Effector memory CD8-positive, alpha-beta T cell (primary cell): Measurements from ENCODE around the gene CCNJ.

Experiments
- ATAC-seq: fragments of 150-1000 bp; cut with Tn5 transposase; replicated peaks from 2 replicates; pipeline ENCODE4 v1.10.0; 2021; ENCODE audit warnings: mild to moderate bottlenecking, moderate library complexity
- DNase-seq, 3 experiments: peaks; one replicate each; pipeline ENCODE4 v3.0.0; 2021
- H3K27ac Mint-ChIP-seq, 2 donors: one replicate each; pipeline ENCODE4 v1.8.0; 2022; ENCODE audit warnings: mild to moderate bottlenecking in 2 of 2, mixed read lengths in 2 of 2, moderate library complexity in 2 of 2
- H3K27me3 Mint-ChIP-seq, 2 donors: one replicate each; pipeline ENCODE4 v1.8.0; 2022; ENCODE audit warnings: mixed read lengths in 2 of 2
- H3K36me3 Mint-ChIP-seq: one replicate; pipeline ENCODE4 v1.8.0; 2022; ENCODE audit warnings: mild to moderate bottlenecking, moderate library complexity, mixed read lengths; ENCODE audit not compliant: insufficient read depth
- H3K4me1 Mint-ChIP-seq, 2 donors: one replicate each; pipeline ENCODE4 v1.8.0; 2022; ENCODE audit warnings: low read depth in 2 of 2, mixed read lengths in 2 of 2
- H3K4me3 Mint-ChIP-seq, 2 donors: one replicate each; pipeline ENCODE4 v1.8.0; 2022; ENCODE audit warnings: mild to moderate bottlenecking in 2 of 2, mixed read lengths in 2 of 2, moderate library complexity in 2 of 2
- H3K9me3 Mint-ChIP-seq, 2 donors: one replicate each; pipeline ENCODE4 v1.8.0; 2022; ENCODE audit warnings: mixed read lengths in 2 of 2

The CCNJ gene

GRCh38 chr10:96082153-96082552 is 38.8 kb downstream of the CCNJ start:
- H3K4me3 Mint-ChIP-seq: no peak overlapping the region
- H3K27ac Mint-ChIP-seq: no peak overlapping the region
- no peaks in the 10 kb centered on the region for H3K4me1 Mint-ChIP-seq
- no peaks in the 10 kb centered on the region for H3K36me3 Mint-ChIP-seq
- H3K9me3 Mint-ChIP-seq: no peaks in the 10 kb centered on the region
- H3K27me3 Mint-ChIP-seq: no peaks in the 10 kb centered on the region
- DNase-seq (no peak), ATAC-seq (no peak)

DNA sequence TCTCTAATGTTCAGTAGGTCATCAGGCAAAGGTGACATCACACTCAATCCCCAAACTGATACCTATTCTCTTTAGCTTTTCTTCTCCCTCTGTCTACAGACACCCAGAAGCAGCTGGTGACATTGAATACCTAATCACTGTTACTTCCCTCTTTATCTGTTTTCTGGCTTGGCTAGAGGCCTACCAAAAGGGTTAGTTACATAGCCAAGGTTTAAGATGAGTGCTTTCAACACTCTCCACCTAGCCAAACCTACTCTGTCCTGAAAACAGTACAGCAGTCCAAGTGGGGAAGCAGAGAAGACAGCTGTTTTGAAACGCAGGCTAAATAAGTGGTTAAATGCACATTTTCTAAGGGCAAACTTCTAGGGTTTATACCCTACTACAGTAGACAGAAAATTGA is 39.4 kb downstream of the CCNJ start:
- no peak for ATAC-seq
- DNase-seq: no peak
- H3K4me1 Mint-ChIP-seq: no peaks in the 10 kb centered on the region
- no peak overlapping the region for H3K27ac Mint-ChIP-seq
- H3K36me3 Mint-ChIP-seq: no peaks in the 10 kb centered on the region
- H3K4me3 Mint-ChIP-seq: no peak overlapping the region
- no peaks in the 10 kb centered on the region for H3K9me3 Mint-ChIP-seq
- no peaks in the 10 kb centered on the region for H3K27me3 Mint-ChIP-seq

DNA sequence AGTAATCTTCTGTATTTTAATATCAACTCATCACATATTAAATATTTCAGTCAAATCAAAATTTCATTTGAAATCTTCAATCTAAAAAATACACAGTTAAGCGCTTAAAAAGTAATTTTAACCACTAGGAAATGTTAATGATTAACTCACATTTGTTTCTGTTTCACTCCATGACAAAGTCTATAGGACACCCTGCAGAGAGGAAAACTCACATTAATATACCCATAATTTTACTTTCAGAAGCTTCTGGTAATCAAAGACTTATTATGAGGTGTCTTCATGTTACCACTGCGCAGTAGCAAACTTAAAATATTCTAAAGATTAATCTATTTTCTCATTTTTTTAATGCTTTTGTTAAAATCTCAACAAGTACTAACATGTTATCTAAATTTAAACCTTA is 45.7 kb downstream of the CCNJ start:
- ATAC-seq (no peak), DNase-seq (no peak)
- H3K27me3 Mint-ChIP-seq: peaks cover 24 to 26% of the 10 kb centered on the region in 2 donors
- peak overlapping the region; percentile 90 for H3K4me3 Mint-ChIP-seq
- peaks cover 23% of the 10 kb centered on the region for H3K36me3 Mint-ChIP-seq
- H3K4me1 Mint-ChIP-seq: peaks cover 8 to 9% of the 10 kb centered on the region in 2 donors
- H3K9me3 Mint-ChIP-seq: peaks cover 2 to 8% of the 10 kb centered on the region in 2 donors
- H3K27ac Mint-ChIP-seq: peak overlapping the region; percentile 99

DNA sequence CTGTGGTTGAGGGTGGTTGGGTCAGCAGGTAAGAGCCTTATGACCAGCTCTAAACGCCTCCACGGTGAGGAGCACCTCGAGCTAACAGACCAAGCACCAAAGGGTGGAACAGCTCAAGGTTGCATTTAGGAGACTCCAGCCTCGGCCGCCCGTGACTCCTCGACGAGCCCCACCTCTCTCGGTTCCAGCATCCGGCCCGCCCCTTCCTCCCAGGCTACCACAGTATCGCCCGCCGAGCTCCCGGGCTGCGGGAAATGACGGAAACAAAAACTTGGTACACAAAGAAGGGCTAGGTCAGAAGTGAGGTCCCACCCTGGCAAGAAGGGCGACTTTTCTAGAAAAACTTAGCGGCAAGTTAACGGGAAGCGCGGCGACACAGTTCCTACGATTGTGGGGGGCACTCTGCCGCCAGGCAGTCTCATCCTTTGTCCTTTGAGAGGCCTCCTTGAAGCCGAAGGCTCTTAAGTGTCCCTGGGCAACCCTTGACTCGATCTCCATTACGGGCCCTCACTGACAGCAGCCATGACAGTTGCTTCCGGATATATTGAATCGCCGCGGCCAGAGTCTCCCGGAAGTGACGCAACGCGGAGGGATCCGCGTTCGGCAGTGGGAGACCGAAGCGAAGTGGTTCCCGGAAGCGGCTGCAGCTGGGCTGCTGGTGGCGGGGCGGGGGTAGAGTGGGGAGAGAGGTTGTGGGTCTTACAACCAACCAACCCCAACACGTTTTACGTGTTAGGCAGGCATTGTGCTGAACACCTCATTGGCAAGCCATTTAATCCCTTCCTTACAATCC is 46.5 kb downstream of the CCNJ start:
- H3K4me1 Mint-ChIP-seq: peaks cover 8 to 9% of the 10 kb centered on the region in 2 donors
- ATAC-seq (peak; percentile 91), DNase-seq (peak; percentile 87 to 90 (median 90))
- H3K9me3 Mint-ChIP-seq: peaks cover 2 to 8% of the 10 kb centered on the region in 2 donors
- H3K4me3 Mint-ChIP-seq: peak overlapping the region; percentile 90
- H3K36me3 Mint-ChIP-seq: peaks cover 23% of the 10 kb centered on the region
- H3K27me3 Mint-ChIP-seq: peaks cover 31 to 34% of the 10 kb centered on the region in 2 donors
- peak overlapping the region; percentile 99 for H3K27ac Mint-ChIP-seq

GRCh38 chr10:96090463-96090800 is 47.0 kb downstream of the CCNJ start:
- peak overlapping the region; percentile 90 for H3K4me3 Mint-ChIP-seq
- peak overlapping the region; percentile 99 for H3K27ac Mint-ChIP-seq
- ATAC-seq: no peak
- H3K36me3 Mint-ChIP-seq: peaks cover 23% of the 10 kb centered on the region
- peaks cover 8 to 9% of the 10 kb centered on the region in 2 donors for H3K4me1 Mint-ChIP-seq
- DNase-seq: peak in 1 of 3 experiments; percentile 1
- peaks cover 2 to 8% of the 10 kb centered on the region in 2 donors for H3K9me3 Mint-ChIP-seq
- peaks cover 37 to 39% of the 10 kb centered on the region in 2 donors for H3K27me3 Mint-ChIP-seq

- Mint-ChIP-seq H3K36me3 (peaks cover 23% of the 10 kb centered on the region), H3K4me1 (peaks cover 8 to 9% of the 10 kb centered on the region in 2 donors), H3K9me3 (peaks cover 2 to 8% of the 10 kb centered on the region in 2 donors), H3K27ac (no peak overlapping the region), H3K4me3 (no peak overlapping the region), H3K27me3 (peaks cover 60 to 67% of the 10 kb centered on the region in 2 donors)
- DNase-seq: no peak
- no peak for ATAC-seq
Observed at GRCh38 chr10:96092999-96093767, 49.8 kb downstream of the CCNJ start.

DNA sequence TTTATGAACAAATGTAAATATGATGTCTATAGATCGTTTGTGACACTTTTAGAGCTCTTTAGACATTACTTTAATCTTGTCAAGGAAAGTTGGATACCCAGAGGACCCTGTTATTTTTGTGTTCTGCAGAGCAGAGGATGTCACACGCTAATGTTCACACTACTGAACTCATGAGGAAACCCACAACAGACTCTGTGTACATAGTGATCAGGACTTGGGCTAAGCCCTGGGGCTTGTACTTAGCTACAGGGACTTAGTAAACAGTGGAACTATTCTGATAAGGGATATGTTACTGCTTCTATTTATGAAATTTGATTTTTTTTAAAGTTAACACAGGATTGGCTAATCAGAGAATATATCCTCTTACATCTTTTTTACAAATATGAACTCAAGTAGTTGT is 50.6 kb downstream of the CCNJ start:
- Mint-ChIP-seq H3K9me3 (peaks cover 2 to 8% of the 10 kb centered on the region in 2 donors), H3K27me3 (peaks cover 68 to 75% of the 10 kb centered on the region in 2 donors), H3K4me1 (peaks cover 8 to 9% of the 10 kb centered on the region in 2 donors), H3K4me3 (no peak overlapping the region), H3K27ac (no peak overlapping the region), H3K36me3 (peaks cover 23% of the 10 kb centered on the region)
- DNase-seq (no peak), ATAC-seq (no peak)

DNA sequence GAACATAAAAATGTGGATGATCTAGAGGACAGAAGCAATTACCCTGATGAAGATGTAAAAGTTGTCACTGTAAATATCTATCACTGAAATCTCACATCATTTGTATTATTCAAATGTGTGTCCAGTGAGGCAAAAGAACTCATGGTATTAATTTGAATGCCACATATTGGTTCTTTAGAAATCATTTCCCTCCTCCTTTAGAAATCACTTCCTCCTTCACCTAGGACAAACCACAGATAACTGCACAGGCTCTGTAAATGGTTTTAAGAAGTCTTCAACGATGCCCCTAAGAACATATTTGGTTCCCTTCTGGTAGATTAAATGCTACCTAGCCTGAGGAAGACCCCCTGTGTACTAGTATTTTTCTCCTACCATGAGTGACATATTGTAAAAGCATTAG is 53.6 kb downstream of the CCNJ start:
- no peaks in the 10 kb centered on the region for H3K36me3 Mint-ChIP-seq
- no peaks in the 10 kb centered on the region for H3K4me1 Mint-ChIP-seq
- H3K4me3 Mint-ChIP-seq: no peak overlapping the region
- DNase-seq: no peak
- no peak overlapping the region for H3K27ac Mint-ChIP-seq
- H3K27me3 Mint-ChIP-seq: peaks cover 95 to 100% of the 10 kb centered on the region in 2 donors
- no peak for ATAC-seq
- peaks cover 2 to 5% of the 10 kb centered on the region in 2 donors for H3K9me3 Mint-ChIP-seq

DNA sequence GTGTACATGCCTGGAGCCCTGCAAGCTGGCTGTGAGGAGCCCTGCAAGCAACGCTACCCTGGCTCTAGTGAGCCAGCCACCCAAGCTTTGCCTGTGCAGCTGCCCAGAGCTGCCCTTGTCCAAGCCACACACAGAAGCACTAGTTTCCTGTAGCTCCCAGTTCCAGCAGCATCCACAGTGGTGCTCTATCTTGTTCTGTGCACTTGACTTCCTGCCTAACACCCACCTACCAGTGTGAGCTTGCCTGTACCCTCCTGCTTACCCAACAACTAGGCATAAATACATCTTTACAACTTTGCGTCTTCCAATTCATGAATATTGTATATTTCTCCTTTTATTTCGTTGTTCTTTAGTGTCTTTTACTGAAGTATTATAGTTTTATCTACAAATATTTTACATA is 54.5 kb downstream of the CCNJ start:
- H3K4me1 Mint-ChIP-seq: no peaks in the 10 kb centered on the region
- no peak overlapping the region for H3K27ac Mint-ChIP-seq
- no peaks in the 10 kb centered on the region for H3K9me3 Mint-ChIP-seq
- peaks cover 93 to 100% of the 10 kb centered on the region in 2 donors for H3K27me3 Mint-ChIP-seq
- H3K36me3 Mint-ChIP-seq: no peaks in the 10 kb centered on the region
- no peak for ATAC-seq
- DNase-seq: no peak
- no peak overlapping the region for H3K4me3 Mint-ChIP-seq

DNA sequence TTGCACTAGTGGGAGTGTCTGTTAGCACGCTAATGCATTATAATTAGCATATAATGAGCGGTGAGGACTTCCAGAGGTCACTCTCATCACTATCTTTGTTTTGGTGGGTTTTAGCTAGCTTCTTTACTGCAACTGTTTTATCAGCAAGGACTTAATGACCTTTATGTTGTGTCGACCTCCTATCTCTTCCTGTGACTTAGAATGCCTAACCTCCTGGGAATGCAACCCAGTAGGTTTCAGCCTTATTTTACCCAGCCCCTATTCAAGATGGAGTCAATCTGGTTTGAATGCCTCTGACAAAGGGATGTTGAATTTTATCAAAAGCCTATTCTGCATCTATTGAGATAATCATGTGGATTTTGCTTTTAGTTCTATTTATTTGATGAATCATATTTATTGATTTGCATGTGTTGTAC is 64.2 kb downstream of the CCNJ start:
- Mint-ChIP-seq H3K36me3 (no peaks in the 10 kb centered on the region), H3K27ac (no peak overlapping the region), H3K9me3 (peaks cover 0 to 6% of the 10 kb centered on the region in 2 donors), H3K27me3 (peaks cover 78 to 82% of the 10 kb centered on the region in 2 donors), H3K4me3 (no peak overlapping the region), H3K4me1 (no peaks in the 10 kb centered on the region)
- ATAC-seq: no peak
- DNase-seq: no peak
